ENCODE data around the gene AFF3.

AFF3 gene

DNA sequence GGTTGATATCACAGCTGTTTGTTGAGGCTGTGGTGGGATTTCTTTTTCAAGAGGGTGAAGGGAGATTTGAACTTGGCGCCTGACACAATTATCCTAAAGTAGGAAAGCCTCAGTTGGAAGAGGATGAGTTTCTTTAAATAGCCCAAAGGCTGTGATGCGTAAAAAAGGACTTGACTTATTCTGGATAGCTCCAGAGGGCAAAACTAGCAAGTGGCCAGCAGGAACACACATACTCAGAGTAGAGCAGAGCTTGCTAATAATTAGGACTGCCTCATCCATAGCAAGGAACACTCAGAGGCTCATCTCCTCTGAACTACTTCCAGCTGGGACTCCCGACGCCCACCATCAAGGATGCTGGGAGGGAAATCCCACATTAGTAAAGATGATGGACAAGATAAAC, 74.0 kb downstream of the AFF3 start:
- no peak for DNase-seq (ENCODE audit: low spot score)

DNA sequence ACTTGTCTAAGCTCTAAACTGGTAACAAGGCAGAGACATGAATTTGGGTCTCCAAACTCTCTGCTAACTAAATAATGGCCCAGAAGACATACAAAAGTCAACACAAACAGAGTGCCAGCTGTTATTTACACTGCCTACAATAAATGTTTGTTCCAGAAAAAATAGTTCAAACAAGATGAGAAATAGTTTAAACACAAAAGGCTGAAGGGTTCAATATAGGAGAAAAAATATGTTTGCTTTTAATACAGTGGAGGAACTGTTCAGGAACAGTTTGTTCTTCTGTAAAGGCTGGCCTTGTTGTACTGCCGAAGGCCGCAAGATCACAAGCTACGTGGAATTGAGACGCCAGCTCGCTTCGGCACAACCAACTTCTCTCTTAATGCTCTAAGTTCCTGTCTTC, 74.6 kb downstream of the AFF3 start:
- no peak for DNase-seq (ENCODE audit: low spot score)

DNA sequence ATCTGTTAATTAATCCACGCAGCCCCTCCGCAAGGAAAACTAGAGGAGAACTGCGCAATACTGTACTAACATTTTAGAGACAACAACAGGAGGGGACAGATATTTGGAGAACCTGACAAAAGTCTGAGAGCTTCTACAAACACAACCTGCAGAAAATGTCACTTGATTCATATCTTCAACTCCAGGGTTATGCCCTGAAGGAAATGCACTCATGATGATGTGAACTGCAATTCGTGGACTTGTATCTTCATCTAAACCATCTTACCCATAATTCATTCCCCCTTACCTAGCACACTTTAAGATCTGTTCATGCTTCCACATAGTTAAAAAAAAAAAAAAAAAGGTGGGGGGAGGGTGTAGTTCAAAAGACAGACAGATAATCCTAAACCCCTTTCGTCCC, 75.5 kb downstream of the AFF3 start:
- DNase-seq (ENCODE audit: low spot score): no peak

DNA sequence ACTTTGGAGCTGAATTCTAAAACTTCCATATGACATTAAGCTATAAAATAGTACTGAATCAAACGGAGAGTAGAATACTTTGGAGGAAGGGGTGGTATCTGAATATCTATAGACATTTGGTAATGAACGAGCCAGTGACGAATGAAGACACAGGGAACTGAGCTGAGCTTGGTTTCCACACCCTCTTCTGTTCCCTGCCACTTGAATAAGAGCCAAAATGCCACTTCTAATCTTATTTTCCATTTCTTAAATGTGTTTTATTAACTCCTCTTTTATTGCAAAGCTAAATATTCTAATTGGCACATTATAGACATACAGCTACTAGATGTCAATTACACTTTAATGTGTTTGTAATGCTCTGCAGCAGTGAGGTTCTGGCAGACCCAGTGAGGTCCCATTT, 76.1 kb downstream of the AFF3 start:
- no peak for DNase-seq (ENCODE audit: low spot score)

DNA sequence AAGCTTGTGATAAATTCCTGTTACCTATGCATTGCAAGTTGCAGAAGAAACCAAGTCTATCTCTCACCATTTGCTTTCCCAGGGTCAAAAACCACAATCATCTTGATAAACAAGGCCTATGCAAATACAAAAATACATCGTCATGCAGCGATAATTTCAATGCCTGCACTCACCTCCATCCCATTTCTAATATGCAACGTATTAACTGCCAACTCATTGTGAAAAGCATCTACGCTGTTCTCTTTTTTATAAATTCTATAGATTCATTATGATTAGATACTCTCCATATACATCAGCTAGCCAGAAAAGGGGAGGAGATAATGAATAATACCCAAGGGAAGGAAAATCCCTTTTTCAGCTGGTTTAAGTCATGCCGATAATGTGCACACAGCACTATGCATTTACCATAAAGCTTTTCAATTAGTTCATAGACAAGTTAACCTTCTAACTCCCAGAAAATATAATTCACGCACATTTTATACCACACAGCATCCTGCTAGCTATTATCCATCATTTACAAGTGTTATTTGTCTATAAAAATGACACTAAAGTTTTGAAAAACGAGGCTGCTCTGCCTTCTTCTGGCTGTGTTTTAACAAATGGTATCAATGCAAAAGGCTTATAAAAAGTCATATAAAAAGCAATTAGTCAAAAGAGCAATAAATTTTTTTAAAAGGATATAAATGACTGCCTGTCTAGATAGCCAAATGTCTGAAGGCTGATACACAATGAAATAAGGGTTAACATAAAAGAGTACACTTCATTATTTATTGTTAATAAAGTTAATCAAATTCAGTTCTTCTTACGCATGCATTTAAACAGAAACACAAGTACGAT, 77.6 kb downstream of the AFF3 start:
- DNase-seq (ENCODE audit: low spot score): no peak

DNA sequence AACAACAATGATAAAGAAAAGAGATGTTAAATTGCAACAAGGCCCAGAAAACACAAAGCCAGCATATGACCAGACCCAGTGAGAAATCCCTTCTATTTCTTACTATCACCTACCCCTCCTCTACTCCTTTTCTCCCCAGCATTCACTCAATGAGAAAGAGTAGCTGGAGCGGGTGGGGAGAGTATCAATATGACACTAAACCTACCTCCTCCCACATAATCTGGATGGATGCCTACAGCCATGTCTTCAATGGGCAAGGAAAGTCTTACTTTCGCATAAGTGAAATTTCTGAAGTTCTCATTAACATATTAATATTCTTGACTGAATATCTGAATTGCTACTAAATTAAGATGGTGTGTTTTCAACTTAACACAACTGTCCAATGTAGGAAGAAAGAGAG, 78.2 kb downstream of the AFF3 start:
- DNase-seq (ENCODE audit: low spot score): no peak

DNA sequence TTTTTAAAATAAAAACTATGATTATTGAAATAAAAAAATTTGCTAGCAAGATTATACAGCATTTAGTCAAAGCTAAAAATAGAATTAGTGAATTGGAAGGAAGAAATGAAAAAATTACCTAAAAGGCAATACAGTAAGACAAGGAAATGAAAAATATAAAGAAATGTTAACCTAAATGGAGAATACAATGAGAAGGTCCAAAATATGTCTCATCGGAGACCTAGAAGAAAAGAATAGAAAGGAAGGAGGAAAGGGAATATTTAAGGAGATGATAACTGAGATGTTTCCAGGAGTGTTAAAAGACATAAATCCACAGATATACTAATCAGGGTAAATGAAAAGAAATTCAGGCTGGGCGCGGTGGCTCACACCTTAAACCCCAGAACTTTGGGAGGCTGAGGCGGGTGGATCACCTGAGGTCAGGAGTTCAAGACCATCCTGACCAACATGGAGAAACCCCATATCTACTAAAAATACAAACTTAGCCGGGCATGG, 78.9 kb downstream of the AFF3 start:
- DNase-seq (ENCODE audit: low spot score): no peak

DNA sequence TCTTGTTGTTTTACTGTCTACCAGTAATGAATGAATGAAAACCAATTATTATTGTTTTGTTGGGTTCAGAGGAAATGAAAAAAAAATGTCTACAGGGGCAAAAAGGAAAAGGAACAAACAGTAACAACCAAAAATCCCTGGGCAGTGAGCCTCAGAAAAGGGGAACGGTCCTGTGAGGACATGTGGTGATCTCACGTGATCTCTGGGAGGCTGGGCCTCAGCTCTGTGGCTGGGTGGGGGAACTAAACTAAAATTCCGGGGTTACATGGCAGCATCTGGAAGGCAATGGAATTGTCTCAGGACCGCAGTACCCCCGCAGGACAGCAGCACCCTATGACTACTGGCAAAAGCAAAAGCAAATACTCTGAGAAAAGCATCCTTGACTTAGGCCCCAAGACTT, 80.1 kb downstream of the AFF3 start:
- DNase-seq (ENCODE audit: low spot score): no peak

DNA sequence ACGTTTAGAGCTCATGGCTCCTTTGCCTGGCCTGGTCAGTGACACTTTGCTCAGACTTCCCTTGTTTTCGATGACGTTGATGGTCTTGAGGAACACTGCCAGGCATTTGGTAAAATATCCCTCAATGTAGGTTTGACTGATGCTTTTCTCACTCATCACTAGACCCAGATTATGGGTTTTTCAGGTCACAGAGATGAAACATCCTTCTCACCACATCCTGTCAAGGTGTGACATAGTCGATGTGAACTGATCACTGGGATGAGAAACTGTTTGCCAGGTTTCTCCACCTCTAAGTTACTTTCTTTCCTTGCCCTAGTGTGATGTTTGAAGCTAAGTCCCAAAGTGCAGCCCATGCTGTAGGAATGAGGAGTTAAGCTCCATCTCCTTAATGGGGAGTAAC, 81.5 kb downstream of the AFF3 start:
- no peak for DNase-seq (ENCODE audit: low spot score)

DNA sequence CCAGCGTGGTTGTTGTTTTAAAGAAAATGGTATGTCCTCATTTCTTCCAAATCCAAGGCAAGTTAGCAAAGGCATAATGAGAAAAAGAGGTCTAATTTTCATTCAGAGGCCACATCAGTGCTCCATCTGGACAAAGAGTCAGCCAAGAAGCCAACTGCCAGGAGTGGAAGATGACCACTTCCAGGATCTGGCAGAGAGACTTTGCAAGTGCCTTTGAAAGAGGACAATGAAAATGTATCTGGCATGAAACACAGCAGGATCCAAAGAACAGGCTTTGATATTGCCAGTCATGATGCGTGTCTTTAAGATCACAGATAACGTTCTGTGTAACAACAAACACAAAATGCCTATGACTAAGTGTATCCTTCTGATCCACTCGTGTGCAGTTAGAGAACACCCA, 82.8 kb downstream of the AFF3 start:
- no peak for DNase-seq (ENCODE audit: low spot score)

DNA sequence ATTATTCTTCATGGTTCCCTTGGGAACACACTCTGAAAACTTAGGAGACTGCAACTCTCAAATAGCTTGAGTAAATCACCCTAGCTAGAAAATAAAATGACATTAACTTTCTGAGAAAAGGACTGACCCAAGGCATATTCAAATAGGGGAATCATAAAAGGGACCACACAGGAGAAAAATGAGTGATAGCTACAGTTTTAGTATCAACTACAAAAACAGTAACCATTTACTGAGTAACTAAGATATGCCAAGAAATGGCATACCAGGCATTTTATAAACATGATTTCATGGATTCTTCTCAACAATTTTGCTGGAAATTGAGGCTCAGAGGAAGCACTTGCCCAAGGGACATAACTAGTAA, 84.5 kb downstream of the AFF3 start:
- no peak for DNase-seq (ENCODE audit: low spot score)

DNA sequence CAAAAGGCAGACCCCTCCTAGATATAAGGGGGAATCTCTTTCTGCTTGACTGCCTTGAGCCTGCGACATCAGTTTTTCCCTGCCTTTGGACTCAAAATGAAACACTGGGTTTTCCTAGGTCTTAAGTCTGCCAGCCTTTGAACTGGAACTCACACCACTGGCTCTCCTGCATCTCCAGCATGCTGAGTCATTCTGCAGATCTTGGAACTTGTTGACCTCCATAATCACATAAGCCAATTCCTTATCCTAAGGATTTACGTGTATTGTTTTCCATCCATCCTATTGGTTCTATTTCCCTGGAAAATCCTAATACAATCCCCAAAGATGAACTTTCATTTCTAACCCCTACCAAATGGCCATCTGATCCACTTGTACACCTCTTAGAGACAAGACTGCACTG, 88.0 kb downstream of the AFF3 start:
- no peak for DNase-seq (ENCODE audit: low spot score)

DNA sequence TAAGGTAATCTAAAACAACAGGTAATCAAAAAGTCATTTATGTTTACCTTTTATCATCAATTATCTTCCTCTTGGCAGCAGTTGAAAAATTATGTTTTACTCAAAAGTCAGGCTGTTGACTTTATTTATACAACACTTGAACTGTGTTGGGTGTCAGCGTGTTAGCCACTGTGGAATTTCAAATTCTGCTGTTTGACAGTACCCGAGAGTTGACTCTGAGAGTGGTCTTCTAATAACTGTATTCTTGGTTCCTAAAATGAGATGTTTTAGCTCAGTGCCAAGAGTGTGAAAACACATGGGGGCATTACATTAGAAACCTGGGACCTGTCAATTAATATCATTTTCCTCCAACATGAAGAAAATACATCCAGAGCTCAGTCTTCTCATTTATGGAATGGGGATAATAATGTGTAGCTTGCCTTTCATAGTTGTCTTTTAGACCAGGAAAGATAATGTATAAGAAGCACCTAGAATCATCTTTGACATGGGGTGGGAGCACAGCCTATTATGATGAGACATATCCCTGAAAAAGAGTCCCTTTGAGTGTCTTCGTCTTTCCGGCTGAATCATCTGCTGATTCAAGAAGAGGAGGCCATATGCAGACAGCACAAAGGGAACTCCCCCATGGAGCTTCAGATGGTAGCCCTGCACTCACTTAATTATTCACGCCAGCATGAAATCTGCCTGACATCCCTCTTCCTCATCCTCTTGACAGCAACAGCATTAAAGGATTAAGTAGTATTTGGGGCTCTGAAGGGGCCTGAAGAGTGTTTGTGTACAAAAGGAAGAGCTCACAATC, 89.1 kb downstream of the AFF3 start:
- DNase-seq (ENCODE audit: low spot score): no peak

DNA sequence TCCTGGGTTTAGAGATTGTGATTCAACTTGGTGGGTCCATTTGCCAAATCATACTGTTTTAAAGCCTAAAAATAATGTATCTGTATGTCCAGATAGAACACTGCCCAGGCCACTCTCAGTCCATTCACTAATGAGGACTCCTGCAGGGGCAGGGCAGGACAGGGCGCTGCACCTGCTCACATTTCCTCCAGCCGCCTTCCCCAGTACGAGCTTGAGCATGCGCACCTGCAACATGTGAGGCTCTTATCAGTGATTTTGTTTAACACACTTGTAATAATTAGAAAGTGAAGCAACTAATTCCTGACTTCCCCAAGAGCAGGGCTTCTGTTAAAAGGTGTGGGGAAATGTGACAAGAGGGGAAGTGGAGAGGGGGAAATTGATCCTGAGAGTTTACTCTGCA, 89.7 kb downstream of the AFF3 start:
- no peak for DNase-seq (ENCODE audit: low spot score)

DNA sequence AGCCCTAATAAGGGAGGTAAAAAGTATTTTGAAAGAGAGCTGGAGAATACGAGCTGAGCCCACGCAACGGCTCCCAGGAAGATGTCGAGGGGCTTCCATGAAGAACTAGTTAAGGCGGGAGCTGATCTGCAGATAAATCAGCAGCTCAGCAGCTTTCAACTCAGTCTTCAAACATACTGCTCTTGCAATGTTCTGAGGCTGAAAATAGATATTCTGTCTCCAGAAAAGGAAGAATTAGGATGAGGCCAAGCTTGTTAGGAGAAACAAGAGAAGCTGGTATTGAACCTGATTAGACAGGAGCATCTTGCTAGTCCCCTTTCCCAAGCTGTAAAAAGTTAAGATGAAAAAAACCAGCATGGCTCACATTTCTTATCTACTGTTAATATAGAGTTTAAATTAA, 91.1 kb downstream of the AFF3 start:
- DNase-seq (ENCODE audit: low spot score): no peak

DNA sequence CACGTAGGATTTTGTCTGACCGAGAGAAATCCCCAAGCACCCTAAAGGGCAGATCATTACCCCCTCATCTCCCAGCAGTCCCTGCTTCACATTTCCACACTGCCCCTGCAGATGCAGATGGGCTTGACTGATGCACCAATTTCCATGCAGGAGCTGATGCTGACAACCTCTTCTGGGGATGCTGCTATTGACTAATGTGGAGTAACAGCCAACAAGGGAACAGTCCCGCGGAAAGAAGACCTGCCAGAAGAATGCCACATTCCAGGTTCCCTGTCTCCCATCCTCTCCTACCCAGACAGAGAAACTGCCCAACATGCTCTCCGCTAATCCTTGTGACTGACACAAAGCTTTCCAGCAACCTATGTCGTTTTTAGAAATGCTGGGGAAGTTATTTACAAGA, 91.7 kb downstream of the AFF3 start:
- DNase-seq (ENCODE audit: low spot score): no peak

DNA sequence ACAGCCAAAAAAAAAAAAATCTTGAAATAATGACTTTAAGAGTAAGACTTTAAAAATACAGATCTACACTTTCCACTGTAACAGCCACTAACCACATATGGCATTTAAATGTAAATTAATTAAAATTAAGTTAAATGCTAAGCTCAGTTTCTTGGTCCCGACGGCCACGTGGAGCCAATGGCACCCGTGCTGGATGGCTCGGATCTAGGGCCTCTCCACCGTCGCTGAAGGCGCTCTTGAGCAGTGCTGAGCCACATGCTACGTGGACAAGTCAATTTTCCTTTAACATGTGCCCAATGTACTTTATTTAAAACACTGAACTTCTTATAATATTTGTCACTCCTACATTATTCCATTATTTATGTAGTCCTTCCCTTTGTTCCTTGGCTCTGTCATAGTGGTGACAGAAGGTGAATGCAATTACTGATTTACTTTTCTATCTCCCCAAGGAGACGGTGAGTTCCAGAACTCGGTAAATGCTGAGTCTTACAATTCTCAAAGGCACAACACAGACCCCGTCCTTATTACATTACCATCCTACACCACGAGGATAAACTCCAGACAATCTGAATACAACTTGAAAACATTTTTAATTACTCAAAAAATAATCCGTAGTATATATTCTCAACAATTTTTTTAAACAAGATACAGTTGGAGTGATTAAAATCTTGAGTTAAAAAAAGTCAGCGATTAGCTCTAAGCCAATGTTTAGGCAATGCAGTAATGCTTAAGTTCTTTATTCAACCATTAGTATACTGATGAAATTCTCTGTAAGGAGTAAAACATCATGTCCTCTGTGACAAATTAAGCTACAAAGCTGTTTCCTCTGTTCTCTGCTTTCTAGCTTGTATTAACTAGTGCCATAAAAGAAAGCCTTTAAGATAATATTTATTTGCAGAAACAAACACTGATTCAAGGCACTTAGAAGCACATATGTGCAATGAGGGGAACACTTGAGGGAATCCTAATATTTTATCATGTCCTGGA, 95.1 kb downstream of the AFF3 start:
- no peak for DNase-seq (ENCODE audit: low spot score)

DNA sequence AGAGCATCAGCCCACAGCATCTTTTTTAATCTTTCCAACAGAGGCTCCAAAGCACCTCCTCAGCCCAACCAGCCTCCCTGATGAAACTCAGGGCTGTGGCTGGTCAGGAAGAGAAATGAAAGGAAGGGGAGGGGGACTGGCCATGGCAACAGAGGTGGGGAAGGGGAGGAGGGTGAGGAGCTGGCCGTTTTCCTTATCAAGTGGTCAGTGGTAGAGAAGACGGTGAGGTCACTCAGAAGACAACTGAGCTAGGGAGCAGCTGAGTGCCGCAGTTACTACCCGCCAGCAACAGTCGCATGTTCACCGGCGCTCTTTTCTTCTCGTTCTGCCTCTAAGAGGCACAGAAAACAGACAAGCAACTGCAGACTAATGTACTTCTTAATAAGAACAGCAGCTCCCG, 97.4 kb downstream of the AFF3 start:
- DNase-seq (ENCODE audit: low spot score): no peak

DNA sequence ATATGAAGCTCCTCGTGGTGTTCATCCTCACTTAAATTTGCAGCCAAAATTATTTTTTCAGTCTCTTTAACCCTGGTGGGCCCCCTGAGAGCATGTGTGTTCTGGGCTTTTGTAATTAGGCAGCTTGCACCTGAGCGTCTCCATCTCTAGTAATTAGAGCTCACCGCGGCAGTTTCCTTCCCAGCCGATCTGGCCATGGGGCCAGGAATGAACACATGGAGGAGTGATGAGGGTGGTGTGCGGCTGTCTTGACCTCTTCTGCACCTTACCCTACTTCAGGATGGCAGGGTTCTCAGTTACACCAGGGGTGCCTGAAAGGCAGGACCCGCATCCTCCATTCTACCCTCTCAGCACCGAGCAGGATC, 98.5 kb downstream of the AFF3 start:
- DNase-seq (ENCODE audit: low spot score): no peak

DNA sequence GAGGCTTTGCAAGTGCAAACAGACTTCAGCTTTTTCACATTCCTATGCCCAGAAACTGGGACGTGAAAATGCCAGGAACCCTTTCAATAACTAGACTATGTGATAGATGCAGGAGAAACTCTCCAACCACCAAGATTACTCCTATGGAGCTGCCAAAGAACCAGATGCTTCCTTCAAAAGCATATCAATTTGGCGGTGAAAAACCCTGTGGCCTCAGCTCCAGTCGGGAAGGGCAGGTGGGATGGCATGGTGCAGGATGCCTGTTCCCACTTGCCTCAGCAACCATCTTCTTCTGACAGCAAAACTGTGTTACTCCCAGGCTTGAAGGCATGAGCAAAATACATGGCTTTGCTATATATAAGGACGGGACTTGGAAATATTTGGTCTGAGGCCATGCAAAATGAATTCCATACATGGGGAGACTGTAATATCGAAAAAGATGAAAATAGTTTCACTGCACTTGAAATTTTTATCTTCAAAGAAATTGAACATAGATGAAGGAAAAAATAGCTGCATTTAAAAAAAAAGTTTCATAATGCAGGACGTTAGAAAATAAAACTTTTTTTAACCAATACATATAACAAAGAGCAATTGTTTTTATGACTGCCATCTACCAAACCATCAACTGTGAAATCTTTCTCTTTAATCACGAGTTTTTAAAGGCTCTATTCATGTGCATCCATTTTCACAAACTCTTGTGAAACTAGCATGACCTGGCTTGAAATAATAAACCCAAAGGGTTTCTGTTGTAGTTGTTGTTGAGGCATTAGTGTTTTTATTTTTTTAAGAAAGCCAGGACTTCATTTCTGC, 99.1 kb downstream of the AFF3 start:
- no peak for DNase-seq (ENCODE audit: low spot score)

DNA sequence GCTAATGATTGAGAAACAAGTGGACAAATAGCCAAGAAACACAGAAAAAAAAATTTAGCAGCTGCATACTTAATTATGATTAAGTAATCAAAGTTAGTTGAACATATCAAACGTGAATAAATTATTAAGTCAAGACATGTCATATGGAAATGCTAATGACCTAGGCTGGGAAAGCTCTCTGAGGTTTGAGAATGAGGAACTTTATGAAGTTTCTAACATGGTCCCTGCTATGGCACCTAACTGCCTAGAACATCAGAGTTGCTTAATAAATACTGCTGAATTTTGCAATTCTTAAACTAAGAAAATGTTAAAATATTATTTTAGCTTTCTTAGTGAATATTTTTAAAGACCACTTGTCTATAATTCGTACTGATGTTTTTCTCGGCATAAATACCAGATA, 99.8 kb downstream of the AFF3 start:
- no peak for DNase-seq (ENCODE audit: low spot score)

DNA sequence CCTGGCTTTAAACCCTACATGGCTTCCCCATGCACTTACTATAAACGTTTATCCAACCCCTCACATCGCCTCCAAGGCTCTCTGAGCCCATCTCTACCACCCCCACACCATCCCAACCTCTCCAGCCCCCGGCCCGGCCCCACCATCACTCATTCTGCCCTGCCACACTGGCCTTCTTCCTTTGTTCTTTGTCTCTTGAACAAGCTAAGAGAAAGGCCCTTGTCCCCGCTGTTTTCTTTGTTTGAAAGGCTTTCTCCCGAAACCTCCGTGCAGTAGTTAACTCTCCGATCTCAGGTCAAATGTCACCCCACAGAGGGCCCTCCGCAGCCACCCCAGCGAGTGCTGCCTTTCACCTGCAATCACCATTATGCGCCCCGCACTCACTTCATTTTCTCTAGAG, 100.4 kb downstream of the AFF3 start:
- no peak for DNase-seq (ENCODE audit: low spot score)
